Neutrophil (primary cell): ENCODE results near the gene PLPP3.
A peak's percentile ranks its signal among the peaks of the same experiment; 100 is the strongest.

ENCODE experiments used
- H3K27ac ChIP-seq: fragments of 200-600 bp; sonication (generic); 2 replicates; pipeline ENCODE4 v1.5.1; 2016; ENCODE audit warnings: mild to moderate bottlenecking, moderate library complexity
- H3K27me3 ChIP-seq: fragments of 200-600 bp; sonication (generic); 2 replicates; pipeline ENCODE4 v1.6.0; 2016; ENCODE audit warnings: mild to moderate bottlenecking
- H3K36me3 ChIP-seq: fragments of 200-600 bp; sonication (generic); 2 replicates; pipeline ENCODE4 v1.5.1; 2017
- H3K4me1 ChIP-seq, 2 experiments: fragments of 200-600 bp in 1 of 2; sonication (generic) in 1 of 2; 1 replicate in 1 of 2; 2 replicates in 1 of 2; pipeline versions ENCODE4 v1.5.1 to v1.6.1; 2013 to 2016; ENCODE audit warnings: low read depth in 1 of 2, low read length in 1 of 2, mild to moderate bottlenecking in 1 of 2, moderate library complexity in 1 of 2; ENCODE audit not compliant: control insufficient read depth in 1 of 2, insufficient read depth in 1 of 2
- H3K4me3 ChIP-seq, 2 experiments: fragments of 200-600 bp in 1 of 2; sonication (generic) in 1 of 2; 1 replicate in 1 of 2; 2 replicates in 1 of 2; pipeline ENCODE4 v1.5.1; 2013 to 2016; ENCODE audit warnings: low read depth in 1 of 2, low read length in 1 of 2, mild to moderate bottlenecking in 1 of 2, moderate library complexity in 1 of 2
- H3K9me3 ChIP-seq: fragments of 200-600 bp; sonication (generic); 2 replicates; pipeline ENCODE4 v1.5.1; 2016
- CTCF ChIP-seq: fragments of 200-600 bp; sonication (generic); IDR thresholded peaks from 2 replicates; pipeline ENCODE4 v1.5.1; 2016; ENCODE audit warnings: antibody characterized with exemption

The PLPP3 gene

GRCh38 chr1:56578138-56578962, 1.0 kb downstream of the PLPP3 start:
- Histone ChIP-seq H3K4me3 (peak overlapping the region; percentile 74), H3K27ac (peak overlapping the region; percentile 59)

GRCh38 chr1:56577406-56578137, 1.8 kb downstream of the PLPP3 start:
- Histone ChIP-seq H3K4me1 (peaks cover 61 to 63% of the 10 kb centered on the region in 2 experiments), H3K4me3 (peak overlapping the region; percentile 74), H3K9me3 (no peaks in the 10 kb centered on the region), H3K36me3 (no peaks in the 10 kb centered on the region), H3K27ac (peak overlapping the region; percentile 59), H3K27me3 (no peaks in the 10 kb centered on the region)
- no peak for TF ChIP-seq CTCF

More at GRCh38 chr1:56578138-56578962, 1.0 kb downstream of the PLPP3 start:
- H3K9me3 ChIP-seq = no peaks in the 10 kb centered on the region
- no peaks in the 10 kb centered on the region for H3K36me3 ChIP-seq
- H3K27me3 ChIP-seq = no peaks in the 10 kb centered on the region
- H3K4me1 ChIP-seq = peaks cover 54 to 55% of the 10 kb centered on the region in 2 experiments
- TF ChIP-seq CTCF = no peak

GRCh38 chr1:56576880-56577405, 2.4 kb downstream of the PLPP3 start:
- Histone ChIP-seq H3K4me1 (peaks cover 63 to 67% of the 10 kb centered on the region in 2 experiments), H3K4me3 (no peak overlapping the region), H3K9me3 (no peaks in the 10 kb centered on the region), H3K27me3 (no peaks in the 10 kb centered on the region), H3K36me3 (no peaks in the 10 kb centered on the region), H3K27ac (peak overlapping the region; percentile 41)
- TF ChIP-seq CTCF = no peak

GRCh38 chr1:56575865-56576264, 3.5 kb downstream of the PLPP3 start:
- Histone ChIP-seq H3K4me1 (peaks cover 63 to 67% of the 10 kb centered on the region in 2 experiments), H3K9me3 (no peaks in the 10 kb centered on the region), H3K4me3 (no peak overlapping the region), H3K27ac (peak overlapping the region; percentile 44), H3K36me3 (no peaks in the 10 kb centered on the region), H3K27me3 (no peaks in the 10 kb centered on the region)
- no peak for TF ChIP-seq CTCF

GRCh38 chr1:56574794-56575193, 4.6 kb downstream of the PLPP3 start:
- H3K9me3 ChIP-seq = no peaks in the 10 kb centered on the region
- no peaks in the 10 kb centered on the region for H3K36me3 ChIP-seq
- TF ChIP-seq CTCF = no peak
- no peak overlapping the region for H3K4me3 ChIP-seq
- no peaks in the 10 kb centered on the region for H3K27me3 ChIP-seq
- peaks cover 62 to 66% of the 10 kb centered on the region in 2 experiments for H3K4me1 ChIP-seq
- H3K27ac ChIP-seq = peak overlapping the region; percentile 44
